Breast epithelium (tissue), 4 donors: ENCODE measurements around the gene TMEM141. TPM values are rescaled to one million over a fixed set of nuclear protein-coding genes. Genes with fewer than 3 reads are reported as not detected.

Source experiments
- DNase-seq, 2 donors: peaks; one replicate each; pipeline ENCODE4 v3.0.0-alpha.2; 2019; ENCODE audit warnings: low spot score in 2 of 2
- H3K27ac ChIP-seq, 2 donors: fragments of 200-600 bp; sonication (generic) in 1 of 2; one replicate each; pipeline ENCODE4 v1.5.1; 2016 to 2019; ENCODE audit warnings: mild to moderate bottlenecking in 1 of 2
- H3K27me3 ChIP-seq, 2 donors: fragments of 200-600 bp; sonication (generic) in 1 of 2; one replicate each; pipeline versions ENCODE4 v1.5.1 to v1.6.0; 2017 to 2019; ENCODE audit warnings: control low read depth in 1 of 2, mild to moderate bottlenecking in 1 of 2
- H3K36me3 ChIP-seq: fragments of 200-600 bp; one replicate; pipeline ENCODE4 v1.5.1; 2019
- H3K4me1 ChIP-seq, 2 donors: fragments of 200-600 bp; sonication (generic); one replicate each; pipeline ENCODE4 v1.5.1; 2016 to 2019; ENCODE audit warnings: control low read depth in 1 of 2
- H3K4me3 ChIP-seq, 3 donors: fragments of 200-600 bp; sonication (generic); 1 replicate in 2 of 3; 2 replicates in 1 of 3; pipeline ENCODE4 v1.5.1; 2016 to 2019; ENCODE audit warnings: mild to moderate bottlenecking in 3 of 3, moderate library complexity in 2 of 3
- H3K9me3 ChIP-seq, 2 donors: fragments of 200-600 bp; sonication (generic) in 1 of 2; one replicate each; pipeline ENCODE4 v1.5.1; 2016 to 2019; ENCODE audit warnings: control low read depth in 1 of 2
- POLR2A ChIP-seq: fragments of 450-650 bp; IDR thresholded peaks from one replicate; pipeline ENCODE4 v1.6.1; 2016; ENCODE audit warnings: antibody characterized with exemption, mild to moderate bottlenecking, moderate library complexity
- POLR2AphosphoS5 ChIP-seq, 3 donors: sonication (generic); formaldehyde crosslinking; IDR thresholded peaks; one replicate each; pipeline ENCODE4 v1.6.1; 2017; ENCODE audit warnings: antibody characterized with exemption in 3 of 3
- intact Hi-C: fragments of 100-400 bp; cut with DNase I; formaldehyde crosslinking; loops from one replicate; pipeline ENCODE4 v1.15.1; 2023; ENCODE audit warnings: low total_unique reads
- total RNA-seq, 3 donors: library from RNA; depleted of rRNA; stranded (reverse); fragments of >200 nt; gene quantifications; one replicate each; pipeline ENCODE4 v1.1.0, GENCODE V29; 2016
- TF ChIP-seq, protein P1 (sequence below), 3 donors: fragments of 450-650 bp; IDR thresholded peaks; one replicate each; pipeline ENCODE4 v1.5.1; 2016 to 2017; ENCODE audit warnings: antibody characterized with exemption in 3 of 3, mild to moderate bottlenecking in 3 of 3, moderate library complexity in 3 of 3

TMEM141 gene
- total RNA-seq, 3 donors from 2014 or later: 85.8 to 121 (median 103) TPM

DNA sequence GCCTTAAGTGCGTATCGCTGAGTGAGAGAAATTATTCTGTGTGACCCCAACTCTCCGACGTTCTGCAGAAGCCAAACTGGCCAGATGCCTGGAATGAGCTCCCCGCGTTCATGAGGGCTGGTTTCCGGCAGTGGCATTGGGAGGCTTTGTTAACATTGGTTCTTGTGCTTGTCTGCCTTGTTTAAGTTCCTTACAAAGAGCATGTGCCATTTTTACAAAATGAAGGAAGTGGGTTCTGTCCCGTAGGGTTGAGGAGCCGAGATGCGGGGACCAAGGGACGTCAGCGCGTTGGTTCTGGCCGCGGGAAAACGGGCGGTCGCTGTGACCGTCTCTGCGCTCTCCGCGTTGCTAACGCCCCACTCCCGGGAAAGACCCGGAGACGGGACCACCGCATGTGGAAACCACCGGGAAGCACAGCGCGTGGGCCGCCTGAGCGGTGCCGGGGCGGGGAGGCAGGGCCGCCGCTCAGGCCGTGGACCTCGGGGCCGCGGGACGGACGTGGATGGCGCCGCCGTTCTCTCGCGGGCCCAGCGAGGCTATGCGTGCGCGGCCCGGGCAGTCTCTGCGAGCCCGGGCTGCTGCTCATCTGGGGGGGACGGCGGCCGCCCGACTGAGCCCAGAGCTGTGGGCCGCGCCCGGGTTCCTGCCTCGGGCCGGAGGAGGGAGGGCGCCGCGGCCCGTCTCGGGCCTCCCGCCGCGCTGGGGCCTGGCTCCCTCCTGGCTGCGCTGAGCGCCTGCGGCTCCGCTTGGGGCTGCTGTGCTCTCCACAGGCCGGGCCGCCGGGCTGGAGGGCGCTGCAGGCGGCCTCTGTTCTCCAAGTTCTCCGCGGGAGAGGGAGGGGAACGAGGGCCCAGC is 30.1 kb downstream of the TMEM141 start:
- H3K36me3 ChIP-seq: peaks cover 6% of the 10 kb centered on the region
- peak overlapping the region; percentile 31 to 57 (median 36) for H3K4me3 ChIP-seq
- H3K4me1 ChIP-seq: no peaks in the 10 kb centered on the region
- intact Hi-C loops: no loop called here
- no peak overlapping the region for H3K27ac ChIP-seq
- no peaks in the 10 kb centered on the region for H3K9me3 ChIP-seq
- no peaks in the 10 kb centered on the region for H3K27me3 ChIP-seq
- DNase-seq: no peak
- TF ChIP-seq POLR2A (no peak), POLR2AphosphoS5 (IDR thresholded peaks at IDR 0.05) (no peak)
- TF ChIP-seq, protein P1, sequence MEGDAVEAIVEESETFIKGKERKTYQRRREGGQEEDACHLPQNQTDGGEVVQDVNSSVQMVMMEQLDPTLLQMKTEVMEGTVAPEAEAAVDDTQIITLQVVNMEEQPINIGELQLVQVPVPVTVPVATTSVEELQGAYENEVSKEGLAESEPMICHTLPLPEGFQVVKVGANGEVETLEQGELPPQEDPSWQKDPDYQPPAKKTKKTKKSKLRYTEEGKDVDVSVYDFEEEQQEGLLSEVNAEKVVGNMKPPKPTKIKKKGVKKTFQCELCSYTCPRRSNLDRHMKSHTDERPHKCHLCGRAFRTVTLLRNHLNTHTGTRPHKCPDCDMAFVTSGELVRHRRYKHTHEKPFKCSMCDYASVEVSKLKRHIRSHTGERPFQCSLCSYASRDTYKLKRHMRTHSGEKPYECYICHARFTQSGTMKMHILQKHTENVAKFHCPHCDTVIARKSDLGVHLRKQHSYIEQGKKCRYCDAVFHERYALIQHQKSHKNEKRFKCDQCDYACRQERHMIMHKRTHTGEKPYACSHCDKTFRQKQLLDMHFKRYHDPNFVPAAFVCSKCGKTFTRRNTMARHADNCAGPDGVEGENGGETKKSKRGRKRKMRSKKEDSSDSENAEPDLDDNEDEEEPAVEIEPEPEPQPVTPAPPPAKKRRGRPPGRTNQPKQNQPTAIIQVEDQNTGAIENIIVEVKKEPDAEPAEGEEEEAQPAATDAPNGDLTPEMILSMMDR (IDR thresholded peaks at IDR 0.05): no peak

DNA sequence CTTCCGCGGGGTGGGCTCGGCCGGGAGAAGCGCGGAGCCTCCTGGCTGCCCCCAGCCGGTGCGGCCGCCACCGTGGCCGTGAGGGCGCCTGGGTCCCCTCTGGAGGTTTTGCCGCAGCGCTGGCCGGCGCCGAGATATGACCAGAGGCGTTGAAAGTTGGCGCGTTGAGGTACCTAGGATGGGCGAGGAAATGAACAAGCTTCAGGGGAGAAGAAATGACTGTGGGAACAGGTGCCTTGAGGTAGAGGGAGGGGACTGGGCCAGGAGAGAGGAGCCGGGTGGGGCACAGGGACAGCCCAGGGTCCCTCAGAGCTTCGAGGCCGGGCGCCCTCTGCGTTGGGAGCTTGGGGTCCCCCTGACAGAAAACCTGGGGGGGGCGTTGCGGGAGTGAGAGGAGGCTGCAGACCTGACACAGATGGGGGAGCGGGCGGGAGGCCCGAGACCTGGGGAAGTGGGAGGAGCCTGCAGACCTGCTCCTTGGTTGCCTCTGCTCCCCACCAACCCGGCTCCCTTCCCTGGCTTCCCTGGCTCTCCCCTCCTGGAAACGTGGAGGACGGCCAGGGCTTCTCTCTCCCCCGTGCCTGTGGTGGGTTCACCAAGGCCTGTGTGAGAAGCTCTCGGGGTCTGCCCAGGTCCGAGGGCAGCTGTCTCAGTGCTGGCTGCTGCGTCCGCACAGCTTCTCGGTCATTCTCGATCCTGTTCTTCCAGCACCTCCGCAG is 30.8 kb downstream of the TMEM141 start:
- Histone ChIP-seq H3K9me3 (no peaks in the 10 kb centered on the region), H3K27me3 (no peaks in the 10 kb centered on the region), H3K36me3 (peaks cover 6% of the 10 kb centered on the region), H3K4me1 (no peaks in the 10 kb centered on the region), H3K27ac (no peak overlapping the region), H3K4me3 (peak overlapping the region; percentile 31 to 57 (median 36))
- intact Hi-C loops: no loop called here
- DNase-seq: no peak
- TF ChIP-seq, protein P1 (IDR thresholded peaks at IDR 0.05): no peak
- TF ChIP-seq POLR2A (no peak), POLR2AphosphoS5 (IDR thresholded peaks at IDR 0.05) (no peak)

DNA sequence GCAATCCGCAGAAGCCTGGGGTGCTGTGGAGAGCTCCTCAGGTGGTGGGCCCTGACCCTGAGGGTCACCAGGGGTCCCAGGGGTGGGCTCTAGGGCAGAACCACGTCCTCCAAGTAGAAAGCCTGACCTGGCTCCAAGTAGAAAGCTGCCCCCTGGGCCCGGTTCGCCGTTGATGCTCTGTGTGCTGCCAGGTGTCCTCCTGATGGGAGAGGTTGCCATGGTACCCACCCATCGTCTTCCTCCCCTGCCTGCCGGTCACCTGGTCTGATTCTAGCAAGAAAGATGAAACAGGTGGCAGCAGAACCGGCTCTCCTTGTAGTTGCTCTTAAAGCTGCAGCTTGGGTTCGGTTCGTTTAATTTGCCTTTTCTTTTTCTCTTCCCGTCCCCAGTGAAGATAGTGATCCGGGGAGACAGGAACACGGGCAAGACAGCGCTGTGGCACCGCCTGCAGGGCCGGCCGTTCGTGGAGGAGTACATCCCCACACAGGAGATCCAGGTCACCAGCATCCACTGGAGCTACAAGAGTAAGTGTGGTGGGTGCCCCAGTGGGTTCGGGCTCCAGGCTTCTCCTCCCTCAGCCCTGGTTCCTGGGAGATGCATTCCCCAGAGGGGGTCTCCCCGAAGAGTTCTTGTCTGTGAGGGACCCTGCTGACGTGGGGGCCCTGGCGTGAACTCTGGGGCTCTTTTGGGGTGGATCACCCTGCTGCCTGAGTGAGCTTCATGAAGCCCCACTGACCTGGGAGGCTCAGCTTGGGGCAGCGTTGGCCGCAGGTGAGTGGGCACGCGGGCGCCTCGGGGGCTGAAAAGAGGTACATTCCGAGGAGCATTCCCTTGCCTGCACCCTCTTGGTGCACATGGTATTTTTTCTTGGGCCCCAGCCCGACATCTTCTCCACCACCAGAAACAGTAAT is 32.2 kb downstream of the TMEM141 start:
- H3K27ac ChIP-seq: no peak overlapping the region
- TF ChIP-seq POLR2AphosphoS5 (IDR thresholded peaks at IDR 0.05) (no peak), POLR2A (no peak)
- TF ChIP-seq, protein P1 (IDR thresholded peaks at IDR 0.05): no peak
- no peaks in the 10 kb centered on the region for H3K9me3 ChIP-seq
- no peaks in the 10 kb centered on the region for H3K4me1 ChIP-seq
- H3K27me3 ChIP-seq: no peaks in the 10 kb centered on the region
- intact Hi-C loops: no loop called here
- peaks cover 6% of the 10 kb centered on the region for H3K36me3 ChIP-seq
- no peak overlapping the region for H3K4me3 ChIP-seq
- no peak for DNase-seq

DNA sequence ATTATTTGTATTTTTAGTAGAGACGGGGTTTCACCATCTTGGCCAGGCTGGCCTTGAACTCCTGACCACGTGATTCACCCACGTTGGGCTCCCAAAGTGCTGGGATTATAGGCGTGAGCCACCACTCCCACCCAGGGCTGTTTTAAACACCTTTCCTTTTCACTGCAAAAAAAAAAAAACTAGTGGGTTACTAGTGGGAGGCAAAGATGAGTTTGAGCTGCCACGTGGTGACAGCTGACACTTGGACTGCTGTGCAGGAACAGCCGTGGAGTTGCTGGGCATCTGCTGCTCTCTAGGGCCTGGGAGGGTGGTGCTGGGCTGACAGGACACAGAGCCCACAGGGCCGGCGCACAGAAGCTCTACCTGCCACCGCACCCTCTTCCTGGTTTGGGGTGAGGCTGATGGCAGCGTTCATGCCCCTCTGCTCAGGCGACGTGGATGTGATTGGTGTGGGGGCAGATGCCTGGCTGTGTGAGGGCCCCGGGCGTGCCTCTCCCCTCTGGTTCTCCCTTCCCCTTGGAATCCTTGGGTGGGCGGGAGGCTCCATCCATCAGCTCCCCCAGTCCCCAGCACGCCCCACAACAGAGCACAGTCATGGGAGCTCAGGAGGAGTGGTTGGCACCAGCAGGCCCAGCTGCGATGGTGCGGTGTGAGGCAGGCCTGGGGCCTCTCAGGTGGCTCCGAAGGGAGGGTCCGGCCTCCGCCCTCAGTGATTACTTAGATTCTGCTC is 33.5 kb downstream of the TMEM141 start:
- Histone ChIP-seq H3K27ac (no peak overlapping the region), H3K4me1 (no peaks in the 10 kb centered on the region), H3K9me3 (no peaks in the 10 kb centered on the region), H3K27me3 (no peaks in the 10 kb centered on the region), H3K36me3 (peaks cover 9% of the 10 kb centered on the region), H3K4me3 (no peak overlapping the region)
- TF ChIP-seq POLR2A (no peak), POLR2AphosphoS5 (IDR thresholded peaks at IDR 0.05) (no peak)
- TF ChIP-seq, protein P1 (IDR thresholded peaks at IDR 0.05): no peak
- intact Hi-C loops: no loop called here
- no peak for DNase-seq
